GM12878 (cell line): Measurements from ENCODE around the gene GPR137B. TPM values are rescaled to one million over a fixed set of nuclear protein-coding genes. Genes with fewer than 3 reads are reported as not detected.

Source experiments
- CHD1 ChIP-seq: IDR thresholded peaks from 2 replicates; pipeline ENCODE4 v1.6.1; 2012; ENCODE audit warnings: low read depth, low read length, improper control_type of control experiment
- JUND ChIP-seq: IDR thresholded peaks from 2 replicates; pipeline ENCODE4 v1.6.1; 2012; ENCODE audit warnings: low read depth, mild to moderate bottlenecking, low read length, improper control_type of control experiment, moderate library complexity
- KLF5 ChIP-seq: fragments of 450-650 bp; IDR thresholded peaks from 2 replicates; pipeline ENCODE4 v1.6.1; 2014; ENCODE audit warnings: mild to moderate bottlenecking; ENCODE audit not compliant: partially characterized antibody
- MYB ChIP-seq: fragments of 150-350 bp; IDR thresholded peaks from 2 replicates; pipeline ENCODE4 v1.6.1; 2014; ENCODE audit warnings: mild to moderate bottlenecking, low read depth, low read length, borderline replicate concordance
- RCOR1 ChIP-seq: conservative IDR thresholded peaks from 2 replicates; pipeline ENCODE4 v1.6.1; 2012; ENCODE audit warnings: low read depth, low read length, improper control_type of control experiment
- SMAD1 ChIP-seq: fragments of 450-650 bp; IDR thresholded peaks from 2 replicates; pipeline ENCODE4 v1.6.1; 2018; ENCODE audit warnings: mild to moderate bottlenecking, low read depth; ENCODE audit not compliant: partially characterized antibody
- SUZ12 ChIP-seq: fragments of 200-600 bp; sonication (generic); IDR thresholded peaks from one replicate; pipeline ENCODE4 v1.6.1; 2018; ENCODE audit warnings: antibody characterized with exemption, mild to moderate bottlenecking; ENCODE audit not compliant: unreplicated experiment
- TARDBP ChIP-seq: IDR thresholded peaks from 2 replicates; pipeline ENCODE4 v1.6.1; 2016; ENCODE audit warnings: borderline replicate concordance
- ZNF24 ChIP-seq: fragments of 450-650 bp; IDR thresholded peaks from 2 replicates; pipeline ENCODE4 v1.6.1; 2017; ENCODE audit warnings: antibody characterized with exemption, mild to moderate bottlenecking
- ZNF622 ChIP-seq: fragments of 450-650 bp; IDR thresholded peaks from 2 replicates; pipeline ENCODE4 v1.6.1; 2017; ENCODE audit warnings: mild to moderate bottlenecking, inconsistent platforms
- ZSCAN29 ChIP-seq: fragments of 450-650 bp; IDR thresholded peaks from 2 replicates; pipeline ENCODE4 v1.6.1; 2017; ENCODE audit warnings: mild to moderate bottlenecking, moderate library complexity
- polyA plus RNA-seq, 11 experiments: library from polyadenylated mRNA; depleted of rRNA in 4 of 11; unstranded in 6 of 11; stranded (reverse) in 5 of 11; fragments of >200 nt; fragmentation: Nextera tagmentation in 4 of 11; fragmentation: Illumina TruSeq in 1 of 11; extraction: Ambion mirVana in 4 of 11; extraction: Trizol in 1 of 11; gene quantifications; 1 replicate in 1 of 11; 2 replicates in 10 of 11; pipeline versions ENCODE4 v1.2.1 to v1.2.3, GENCODE V29; 2011 to 2016; ENCODE audit warnings: inconsistent platforms in 2 of 11, missing spikeins in 2 of 11, low read depth in 1 of 11
- total RNA-seq, 4 experiments: library from RNA; depleted of rRNA in 3 of 4; stranded (reverse); fragments of >200 nt in 3 of 4; fragmentation: Illumina TruSeq in 1 of 4; extraction: Trizol in 1 of 4; gene quantifications; 2 replicates each; pipeline versions ENCODE4 v1.2.1 to v1.2.3, GENCODE V29; 2013 to 2021
- TF ChIP-seq, protein P1 (sequence below): fragments of 450-650 bp; IDR thresholded peaks from 2 replicates; pipeline ENCODE4 v1.6.1; 2017; ENCODE audit warnings: mild to moderate bottlenecking, moderate library complexity
- TF ChIP-seq, protein P2 (sequence below): fragments of 450-650 bp; formaldehyde crosslinking; IDR thresholded peaks from 2 replicates; pipeline ENCODE4 v1.4.0; 2020; ENCODE audit warnings: mild to moderate bottlenecking, moderate library complexity
- TF ChIP-seq, protein P3 (sequence below): fragments of 450-650 bp; IDR thresholded peaks from 2 replicates; pipeline ENCODE4 v1.6.1; 2016; ENCODE audit warnings: mild to moderate bottlenecking
- TF ChIP-seq, protein P4 (sequence below): fragments of 450-650 bp; IDR thresholded peaks from 2 replicates; pipeline ENCODE4 v1.6.1; 2016; ENCODE audit warnings: mild to moderate bottlenecking
- TF ChIP-seq, protein P5 (sequence below): fragments of 450-650 bp; IDR thresholded peaks from 2 replicates; pipeline ENCODE4 v1.6.1; 2018; ENCODE audit warnings: borderline replicate concordance, mild to moderate bottlenecking; ENCODE audit not compliant: partially characterized antibody
- TF ChIP-seq, protein P6 (sequence below): IDR thresholded peaks from 2 replicates; pipeline ENCODE4 v1.6.1; 2012; ENCODE audit warnings: low read depth, low read length, improper control_type of control experiment

The GPR137B gene
- total and polyA plus RNA-seq, 10 of the 15 experiments (the other 5 are each of a cell fraction or from before 2014, with no cell fraction given), result 5.4 to 20.8 (median 12.5) TPM

DNA sequence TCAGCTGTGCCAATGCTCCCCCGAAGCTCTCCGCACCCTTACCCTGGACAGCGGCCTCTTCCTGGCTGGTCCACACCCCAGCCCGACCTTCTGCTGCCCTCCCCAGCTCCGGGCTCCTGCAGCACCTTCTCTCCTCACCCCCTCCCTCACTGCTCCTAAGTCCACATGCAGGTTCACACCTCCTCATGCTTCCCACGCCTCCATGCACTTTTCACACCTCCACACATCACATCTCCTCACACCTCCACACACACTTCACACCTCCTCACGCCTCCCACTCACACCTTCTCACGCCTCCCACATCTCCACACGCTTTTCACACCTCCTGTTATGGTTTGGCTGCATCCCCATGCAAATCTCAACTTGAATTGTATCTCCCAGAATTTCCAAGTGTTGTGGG lies 18.9 kb downstream of the GPR137B start (continued):
- TF ChIP-seq, protein P1, sequence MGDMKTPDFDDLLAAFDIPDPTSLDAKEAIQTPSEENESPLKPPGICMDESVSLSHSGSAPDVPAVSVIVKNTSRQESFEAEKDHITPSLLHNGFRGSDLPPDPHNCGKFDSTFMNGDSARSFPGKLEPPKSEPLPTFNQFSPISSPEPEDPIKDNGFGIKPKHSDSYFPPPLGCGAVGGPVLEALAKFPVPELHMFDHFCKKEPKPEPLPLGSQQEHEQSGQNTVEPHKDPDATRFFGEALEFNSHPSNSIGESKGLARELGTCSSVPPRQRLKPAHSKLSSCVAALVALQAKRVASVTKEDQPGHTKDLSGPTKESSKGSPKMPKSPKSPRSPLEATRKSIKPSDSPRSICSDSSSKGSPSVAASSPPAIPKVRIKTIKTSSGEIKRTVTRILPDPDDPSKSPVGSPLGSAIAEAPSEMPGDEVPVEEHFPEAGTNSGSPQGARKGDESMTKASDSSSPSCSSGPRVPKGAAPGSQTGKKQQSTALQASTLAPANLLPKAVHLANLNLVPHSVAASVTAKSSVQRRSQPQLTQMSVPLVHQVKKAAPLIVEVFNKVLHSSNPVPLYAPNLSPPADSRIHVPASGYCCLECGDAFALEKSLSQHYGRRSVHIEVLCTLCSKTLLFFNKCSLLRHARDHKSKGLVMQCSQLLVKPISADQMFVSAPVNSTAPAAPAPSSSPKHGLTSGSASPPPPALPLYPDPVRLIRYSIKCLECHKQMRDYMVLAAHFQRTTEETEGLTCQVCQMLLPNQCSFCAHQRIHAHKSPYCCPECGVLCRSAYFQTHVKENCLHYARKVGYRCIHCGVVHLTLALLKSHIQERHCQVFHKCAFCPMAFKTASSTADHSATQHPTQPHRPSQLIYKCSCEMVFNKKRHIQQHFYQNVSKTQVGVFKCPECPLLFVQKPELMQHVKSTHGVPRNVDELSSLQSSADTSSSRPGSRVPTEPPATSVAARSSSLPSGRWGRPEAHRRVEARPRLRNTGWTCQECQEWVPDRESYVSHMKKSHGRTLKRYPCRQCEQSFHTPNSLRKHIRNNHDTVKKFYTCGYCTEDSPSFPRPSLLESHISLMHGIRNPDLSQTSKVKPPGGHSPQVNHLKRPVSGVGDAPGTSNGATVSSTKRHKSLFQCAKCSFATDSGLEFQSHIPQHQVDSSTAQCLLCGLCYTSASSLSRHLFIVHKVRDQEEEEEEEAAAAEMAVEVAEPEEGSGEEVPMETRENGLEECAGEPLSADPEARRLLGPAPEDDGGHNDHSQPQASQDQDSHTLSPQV, result no peak
- TF ChIP-seq KLF5, result no peak
- TF ChIP-seq, protein P2, sequence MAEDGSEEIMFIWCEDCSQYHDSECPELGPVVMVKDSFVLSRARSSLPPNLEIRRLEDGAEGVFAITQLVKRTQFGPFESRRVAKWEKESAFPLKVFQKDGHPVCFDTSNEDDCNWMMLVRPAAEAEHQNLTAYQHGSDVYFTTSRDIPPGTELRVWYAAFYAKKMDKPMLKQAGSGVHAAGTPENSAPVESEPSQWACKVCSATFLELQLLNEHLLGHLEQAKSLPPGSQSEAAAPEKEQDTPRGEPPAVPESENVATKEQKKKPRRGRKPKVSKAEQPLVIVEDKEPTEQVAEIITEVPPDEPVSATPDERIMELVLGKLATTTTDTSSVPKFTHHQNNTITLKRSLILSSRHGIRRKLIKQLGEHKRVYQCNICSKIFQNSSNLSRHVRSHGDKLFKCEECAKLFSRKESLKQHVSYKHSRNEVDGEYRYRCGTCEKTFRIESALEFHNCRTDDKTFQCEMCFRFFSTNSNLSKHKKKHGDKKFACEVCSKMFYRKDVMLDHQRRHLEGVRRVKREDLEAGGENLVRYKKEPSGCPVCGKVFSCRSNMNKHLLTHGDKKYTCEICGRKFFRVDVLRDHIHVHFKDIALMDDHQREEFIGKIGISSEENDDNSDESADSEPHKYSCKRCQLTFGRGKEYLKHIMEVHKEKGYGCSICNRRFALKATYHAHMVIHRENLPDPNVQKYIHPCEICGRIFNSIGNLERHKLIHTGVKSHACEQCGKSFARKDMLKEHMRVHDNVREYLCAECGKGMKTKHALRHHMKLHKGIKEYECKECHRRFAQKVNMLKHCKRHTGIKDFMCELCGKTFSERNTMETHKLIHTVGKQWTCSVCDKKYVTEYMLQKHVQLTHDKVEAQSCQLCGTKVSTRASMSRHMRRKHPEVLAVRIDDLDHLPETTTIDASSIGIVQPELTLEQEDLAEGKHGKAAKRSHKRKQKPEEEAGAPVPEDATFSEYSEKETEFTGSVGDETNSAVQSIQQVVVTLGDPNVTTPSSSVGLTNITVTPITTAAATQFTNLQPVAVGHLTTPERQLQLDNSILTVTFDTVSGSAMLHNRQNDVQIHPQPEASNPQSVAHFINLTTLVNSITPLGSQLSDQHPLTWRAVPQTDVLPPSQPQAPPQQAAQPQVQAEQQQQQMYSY (CRISPR knock-in tag), result no peak
- 0 out of 2 replicates have a peak, but pooled peaks have one; percentile 22 for TF ChIP-seq ZSCAN29
- no peak for TF ChIP-seq MYB
- TF ChIP-seq, protein P3, sequence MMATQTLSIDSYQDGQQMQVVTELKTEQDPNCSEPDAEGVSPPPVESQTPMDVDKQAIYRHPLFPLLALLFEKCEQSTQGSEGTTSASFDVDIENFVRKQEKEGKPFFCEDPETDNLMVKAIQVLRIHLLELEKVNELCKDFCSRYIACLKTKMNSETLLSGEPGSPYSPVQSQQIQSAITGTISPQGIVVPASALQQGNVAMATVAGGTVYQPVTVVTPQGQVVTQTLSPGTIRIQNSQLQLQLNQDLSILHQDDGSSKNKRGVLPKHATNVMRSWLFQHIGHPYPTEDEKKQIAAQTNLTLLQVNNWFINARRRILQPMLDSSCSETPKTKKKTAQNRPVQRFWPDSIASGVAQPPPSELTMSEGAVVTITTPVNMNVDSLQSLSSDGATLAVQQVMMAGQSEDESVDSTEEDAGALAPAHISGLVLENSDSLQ, result no peak
- TF ChIP-seq SMAD1, result peak; percentile 94
- TF ChIP-seq TARDBP, result no peak
- no peak for TF ChIP-seq JUND
- no peak for TF ChIP-seq CHD1
- TF ChIP-seq RCOR1, result no peak
- TF ChIP-seq, protein P4, sequence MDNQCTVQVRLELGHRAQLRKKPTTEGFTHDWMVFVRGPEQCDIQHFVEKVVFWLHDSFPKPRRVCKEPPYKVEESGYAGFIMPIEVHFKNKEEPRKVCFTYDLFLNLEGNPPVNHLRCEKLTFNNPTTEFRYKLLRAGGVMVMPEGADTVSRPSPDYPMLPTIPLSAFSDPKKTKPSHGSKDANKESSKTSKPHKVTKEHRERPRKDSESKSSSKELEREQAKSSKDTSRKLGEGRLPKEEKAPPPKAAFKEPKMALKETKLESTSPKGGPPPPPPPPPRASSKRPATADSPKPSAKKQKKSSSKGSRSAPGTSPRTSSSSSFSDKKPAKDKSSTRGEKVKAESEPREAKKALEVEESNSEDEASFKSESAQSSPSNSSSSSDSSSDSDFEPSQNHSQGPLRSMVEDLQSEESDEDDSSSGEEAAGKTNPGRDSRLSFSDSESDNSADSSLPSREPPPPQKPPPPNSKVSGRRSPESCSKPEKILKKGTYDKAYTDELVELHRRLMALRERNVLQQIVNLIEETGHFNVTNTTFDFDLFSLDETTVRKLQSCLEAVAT, result peak; percentile 87
- TF ChIP-seq ZNF24, result no peak
- TF ChIP-seq SUZ12, result no peak
- TF ChIP-seq, protein P5, sequence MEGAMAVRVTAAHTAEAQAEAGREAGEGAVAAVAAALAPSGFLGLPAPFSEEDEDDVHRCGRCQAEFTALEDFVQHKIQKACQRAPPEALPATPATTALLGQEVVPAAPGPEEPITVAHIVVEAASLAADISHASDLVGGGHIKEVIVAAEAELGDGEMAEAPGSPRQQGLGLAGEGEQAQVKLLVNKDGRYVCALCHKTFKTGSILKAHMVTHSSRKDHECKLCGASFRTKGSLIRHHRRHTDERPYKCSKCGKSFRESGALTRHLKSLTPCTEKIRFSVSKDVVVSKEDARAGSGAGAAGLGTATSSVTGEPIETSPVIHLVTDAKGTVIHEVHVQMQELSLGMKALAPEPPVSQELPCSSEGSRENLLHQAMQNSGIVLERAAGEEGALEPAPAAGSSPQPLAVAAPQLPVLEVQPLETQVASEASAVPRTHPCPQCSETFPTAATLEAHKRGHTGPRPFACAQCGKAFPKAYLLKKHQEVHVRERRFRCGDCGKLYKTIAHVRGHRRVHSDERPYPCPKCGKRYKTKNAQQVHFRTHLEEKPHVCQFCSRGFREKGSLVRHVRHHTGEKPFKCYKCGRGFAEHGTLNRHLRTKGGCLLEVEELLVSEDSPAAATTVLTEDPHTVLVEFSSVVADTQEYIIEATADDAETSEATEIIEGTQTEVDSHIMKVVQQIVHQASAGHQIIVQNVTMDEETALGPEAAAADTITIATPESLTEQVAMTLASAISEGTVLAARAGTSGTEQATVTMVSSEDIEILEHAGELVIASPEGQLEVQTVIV, result peak; percentile 35
- TF ChIP-seq ZNF622, result no peak
- TF ChIP-seq, protein P6, sequence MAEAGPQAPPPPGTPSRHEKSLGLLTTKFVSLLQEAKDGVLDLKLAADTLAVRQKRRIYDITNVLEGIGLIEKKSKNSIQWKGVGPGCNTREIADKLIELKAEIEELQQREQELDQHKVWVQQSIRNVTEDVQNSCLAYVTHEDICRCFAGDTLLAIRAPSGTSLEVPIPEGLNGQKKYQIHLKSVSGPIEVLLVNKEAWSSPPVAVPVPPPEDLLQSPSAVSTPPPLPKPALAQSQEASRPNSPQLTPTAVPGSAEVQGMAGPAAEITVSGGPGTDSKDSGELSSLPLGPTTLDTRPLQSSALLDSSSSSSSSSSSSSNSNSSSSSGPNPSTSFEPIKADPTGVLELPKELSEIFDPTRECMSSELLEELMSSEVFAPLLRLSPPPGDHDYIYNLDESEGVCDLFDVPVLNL, result no peak
